GM13976 (cell line): ENCODE measurements around the gene NXPH1.

Source experiments
- DNase-seq: peaks from one replicate; pipeline ENCODE4 v3.0.0; 2012; ENCODE audit warnings: low spot score
- in situ Hi-C: fragments of 300-500 bp; cut with MboI; formaldehyde crosslinking; loops from one replicate; pipeline ENCODE4 v1.12.0; 2022; ENCODE audit warnings: low sequenced_read_pairs, mixed read lengths, inconsistent platforms; ENCODE audit not compliant: unreplicated experiment
- TF ChIP-seq, protein P1 (sequence below): IDR thresholded peaks from 2 replicates; pipeline ENCODE4 v1.5.1; 2012; ENCODE audit warnings: borderline replicate concordance, mild to moderate bottlenecking; ENCODE audit not compliant: insufficient read depth; ENCODE audit errors: extremely low read depth, missing control alignments, control extremely low read depth

NXPH1 gene

DNA sequence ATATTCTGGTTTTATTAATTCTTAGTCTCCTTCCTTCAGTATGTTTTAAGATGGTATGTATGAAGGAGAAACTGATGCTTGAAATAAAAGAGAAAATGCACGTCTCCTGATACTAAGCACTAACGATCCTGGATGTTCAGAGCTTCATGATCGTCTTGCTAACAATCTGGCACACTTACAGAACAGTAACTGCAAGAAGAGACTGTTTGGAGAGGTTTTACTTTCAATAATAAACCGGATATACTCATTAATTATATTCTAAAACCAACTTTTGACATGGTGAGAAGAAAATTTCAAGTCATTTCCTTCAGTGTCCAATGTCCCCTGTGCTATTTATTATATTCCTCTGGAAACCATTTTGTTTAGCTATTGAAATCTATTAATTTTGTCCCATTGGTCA lies 251.0 kb downstream of the NXPH1 start:
- TF ChIP-seq, protein P1, sequence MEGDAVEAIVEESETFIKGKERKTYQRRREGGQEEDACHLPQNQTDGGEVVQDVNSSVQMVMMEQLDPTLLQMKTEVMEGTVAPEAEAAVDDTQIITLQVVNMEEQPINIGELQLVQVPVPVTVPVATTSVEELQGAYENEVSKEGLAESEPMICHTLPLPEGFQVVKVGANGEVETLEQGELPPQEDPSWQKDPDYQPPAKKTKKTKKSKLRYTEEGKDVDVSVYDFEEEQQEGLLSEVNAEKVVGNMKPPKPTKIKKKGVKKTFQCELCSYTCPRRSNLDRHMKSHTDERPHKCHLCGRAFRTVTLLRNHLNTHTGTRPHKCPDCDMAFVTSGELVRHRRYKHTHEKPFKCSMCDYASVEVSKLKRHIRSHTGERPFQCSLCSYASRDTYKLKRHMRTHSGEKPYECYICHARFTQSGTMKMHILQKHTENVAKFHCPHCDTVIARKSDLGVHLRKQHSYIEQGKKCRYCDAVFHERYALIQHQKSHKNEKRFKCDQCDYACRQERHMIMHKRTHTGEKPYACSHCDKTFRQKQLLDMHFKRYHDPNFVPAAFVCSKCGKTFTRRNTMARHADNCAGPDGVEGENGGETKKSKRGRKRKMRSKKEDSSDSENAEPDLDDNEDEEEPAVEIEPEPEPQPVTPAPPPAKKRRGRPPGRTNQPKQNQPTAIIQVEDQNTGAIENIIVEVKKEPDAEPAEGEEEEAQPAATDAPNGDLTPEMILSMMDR: no peak
- in situ Hi-C loops: no loop called here
- no peak for DNase-seq

DNA sequence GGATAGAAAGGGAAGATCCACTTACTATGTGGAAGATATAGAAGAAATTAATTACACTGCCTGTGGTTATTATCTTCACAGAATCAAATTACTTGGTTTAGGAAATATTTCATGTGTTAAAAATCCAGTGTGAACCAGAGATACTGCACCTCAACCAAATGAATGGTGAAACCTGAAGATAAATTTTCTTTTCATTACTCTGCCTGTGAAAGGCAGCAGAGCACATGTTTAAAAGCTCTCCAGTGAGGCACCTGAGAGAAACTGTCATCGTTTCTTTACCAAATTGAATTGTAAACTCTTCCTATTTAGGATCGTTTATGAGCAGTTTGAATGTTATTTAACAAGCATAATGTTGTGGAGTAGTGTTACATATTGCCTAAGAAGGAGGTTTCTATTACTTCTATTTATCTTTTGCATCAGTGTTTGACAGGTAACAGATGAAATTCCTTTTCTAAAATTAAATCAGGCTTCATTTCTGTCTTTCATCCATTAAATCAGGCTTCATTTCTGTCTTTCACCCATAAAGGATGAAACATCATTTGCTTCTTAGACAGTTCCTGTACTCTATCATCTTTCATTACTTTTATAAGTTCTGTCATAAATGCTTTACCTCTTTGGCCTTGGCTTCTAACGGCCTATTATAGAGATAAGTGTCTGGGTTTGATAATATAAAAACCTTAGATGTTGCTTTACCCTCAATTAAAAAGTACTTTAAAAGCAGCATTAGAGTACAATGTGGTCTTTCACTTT lies 266.6 kb downstream of the NXPH1 start:
- in situ Hi-C loops: loop anchor here (25.0 kb wide), 1 partner anchor 263 kb away; the partner anchor contains the start of gene NXPH1
- TF ChIP-seq, protein P1: no peak
- no peak for DNase-seq

DNA sequence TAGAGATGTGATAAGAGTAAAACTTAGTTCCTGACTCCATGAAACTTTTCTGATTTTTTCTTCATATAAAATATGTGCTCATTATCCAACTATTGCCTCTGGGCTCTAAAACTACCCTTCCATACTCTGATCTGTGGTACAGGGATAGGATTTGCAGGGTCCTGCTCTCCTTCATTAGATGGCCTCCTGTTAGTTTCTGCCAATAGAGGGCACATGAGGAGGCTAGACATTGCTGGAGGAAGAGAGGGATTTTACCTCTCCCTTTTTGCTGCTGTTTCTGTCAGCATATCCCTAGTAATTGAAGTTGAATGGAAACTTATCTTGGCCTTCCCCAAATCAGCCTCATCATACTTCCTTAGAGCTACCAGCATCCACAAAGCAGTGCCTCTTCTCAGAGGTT lies 269.4 kb downstream of the NXPH1 start:
- in situ Hi-C loops: loop anchor here (25.0 kb wide), 1 partner anchor 266 kb away; the partner anchor contains the start of gene NXPH1
- DNase-seq: no peak
- TF ChIP-seq, protein P1: no peak

DNA sequence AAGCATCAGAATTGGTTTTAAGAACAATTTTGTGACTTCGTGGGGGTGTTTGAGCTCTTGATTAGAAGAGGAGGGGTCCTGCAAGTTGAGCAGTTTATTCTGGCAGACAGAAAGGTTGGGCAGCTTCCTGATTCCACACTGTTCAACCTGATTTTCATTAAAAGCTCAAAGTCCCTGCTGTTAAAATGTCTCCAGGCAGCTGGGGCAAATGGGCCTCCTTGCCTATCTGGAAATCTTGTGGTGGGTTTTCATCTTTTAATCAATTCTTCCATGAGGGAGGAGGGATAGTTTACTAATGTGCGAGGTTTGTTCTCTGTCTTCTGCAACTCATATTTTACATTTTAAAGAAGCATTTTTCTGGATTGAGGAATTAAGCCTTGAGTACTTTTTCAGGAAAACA lies 276.7 kb downstream of the NXPH1 start:
- DNase-seq: no peak
- TF ChIP-seq, protein P1: no peak
- in situ Hi-C loops: loop anchor here (25.0 kb wide), 1 partner anchor 273 kb away; the partner anchor contains the start of gene NXPH1

DNA sequence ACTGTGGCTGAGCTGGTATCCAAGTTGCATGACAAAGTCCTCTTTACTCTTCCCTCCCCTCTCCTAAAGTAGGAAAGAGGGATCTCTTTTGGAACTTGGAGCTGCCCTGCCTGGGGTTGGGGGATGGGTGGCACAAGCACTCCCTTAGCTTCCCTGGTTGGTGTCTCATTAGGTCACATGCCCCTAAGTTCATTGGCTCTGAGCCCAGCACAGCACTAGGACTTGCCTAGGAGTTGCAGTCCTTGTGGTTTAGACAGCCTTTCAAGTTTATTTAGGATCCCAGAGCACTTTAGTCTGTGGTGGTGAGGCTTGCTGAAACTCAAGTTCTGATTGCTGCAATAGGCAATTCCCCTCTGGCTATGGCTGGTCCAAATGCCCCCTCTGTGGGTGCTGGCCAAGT lies 281.4 kb downstream of the NXPH1 start:
- in situ Hi-C loops: loop anchor here (25.0 kb wide), 1 partner anchor 277 kb away; the partner anchor contains the start of gene NXPH1
- TF ChIP-seq, protein P1: no peak
- DNase-seq: no peak

DNA sequence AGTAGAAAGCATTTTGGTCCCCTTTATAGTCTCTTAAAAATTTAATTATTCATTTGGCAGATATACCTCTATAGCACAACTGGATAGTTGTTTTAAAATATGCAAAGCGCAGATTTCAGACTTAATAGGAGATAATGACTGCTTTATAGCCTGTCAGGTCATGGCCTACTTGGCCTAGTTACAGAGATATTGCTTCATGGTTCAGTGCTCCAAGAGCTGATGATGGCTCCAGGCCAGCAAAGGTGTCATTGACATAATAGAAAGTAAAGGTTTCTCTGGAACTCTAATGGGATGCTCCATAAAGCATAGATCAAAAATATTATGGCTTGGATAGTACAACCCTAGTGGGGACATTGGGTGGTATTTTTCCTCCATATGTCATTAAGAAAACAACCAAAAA lies 285.7 kb downstream of the NXPH1 start:
- TF ChIP-seq, protein P1: no peak
- in situ Hi-C loops: loop anchor here (25.0 kb wide), 1 partner anchor 282 kb away; the partner anchor contains the start of gene NXPH1
- DNase-seq: no peak
